DMS53 (cell line): ENCODE measurements around the gene ANKRD11.
"Not testable (repeated sequence)": the region's sequence is repeated elsewhere in the genome, so short reads cannot be mapped to it uniquely, and the experiment has no call there.

Experiments
- DNase-seq: peaks from one replicate; lab custom pipeline; 2025; lab: John Stamatoyannopoulos, UW

ANKRD11 gene

GRCh38 chr16:89478576-89479221 is 11.7 kb downstream of the ANKRD11 start:
- DNase-seq = no peak

- DNase-seq = no peak
Measured at GRCh38 chr16:89476811-89477261, 13.5 kb downstream of the ANKRD11 start.

GRCh38 chr16:89476379-89476778 is 14.0 kb downstream of the ANKRD11 start:
- DNase-seq = no peak

- DNase-seq = no peak
Measured at GRCh38 chr16:89475144-89475543, 15.2 kb downstream of the ANKRD11 start.

- no peak for DNase-seq
Measured at GRCh38 chr16:89473791-89474414, 16.5 kb downstream of the ANKRD11 start.

- no peak for DNase-seq
Measured at GRCh38 chr16:89473136-89473712, 17.1 kb downstream of the ANKRD11 start.

- DNase-seq = no peak
Measured at GRCh38 chr16:89472711-89473075, 17.7 kb downstream of the ANKRD11 start.

GRCh38 chr16:89467382-89467781 is 23.0 kb downstream of the ANKRD11 start:
- DNase-seq = no peak

- no peak for DNase-seq
Measured at GRCh38 chr16:89466920-89467319, 23.4 kb downstream of the ANKRD11 start.

GRCh38 chr16:89463312-89463711 is 27.0 kb downstream of the ANKRD11 start:
- not testable (repeated sequence) for DNase-seq

GRCh38 chr16:89462639-89463038 is 27.7 kb downstream of the ANKRD11 start:
- not testable (repeated sequence) for DNase-seq

GRCh38 chr16:89461890-89462289 is 28.5 kb downstream of the ANKRD11 start:
- not testable (repeated sequence) for DNase-seq

GRCh38 chr16:89460556-89460955 is 29.8 kb downstream of the ANKRD11 start:
- no peak for DNase-seq

- DNase-seq = no peak
Measured at GRCh38 chr16:89458967-89459366, 31.4 kb downstream of the ANKRD11 start.

GRCh38 chr16:89458551-89458950 is 31.8 kb downstream of the ANKRD11 start:
- no peak for DNase-seq

GRCh38 chr16:89456419-89456959 is 33.9 kb downstream of the ANKRD11 start:
- DNase-seq = no peak

GRCh38 chr16:89455692-89456091 is 34.7 kb downstream of the ANKRD11 start:
- no peak for DNase-seq

- DNase-seq = no peak
Measured at GRCh38 chr16:89455178-89455577, 35.2 kb downstream of the ANKRD11 start.

GRCh38 chr16:89454378-89455125 is 35.8 kb downstream of the ANKRD11 start:
- DNase-seq = not testable (repeated sequence)

- DNase-seq = no peak
Measured at GRCh38 chr16:89453501-89454321, 36.6 kb downstream of the ANKRD11 start.

GRCh38 chr16:89452925-89453324 is 37.4 kb downstream of the ANKRD11 start:
- DNase-seq = no peak

GRCh38 chr16:89452241-89452640 is 38.1 kb downstream of the ANKRD11 start:
- no peak for DNase-seq
